GM19438 (cell line): Measurements from ENCODE around the gene TENT5C.

Experiments
- ATAC-seq: cut with Tn5 transposase; IDR thresholded peaks from one replicate; pipeline ENCODE4 v1.9.1; 2021; ENCODE audit warnings: low read depth; ENCODE audit not compliant: unreplicated experiment

The TENT5C gene

DNA sequence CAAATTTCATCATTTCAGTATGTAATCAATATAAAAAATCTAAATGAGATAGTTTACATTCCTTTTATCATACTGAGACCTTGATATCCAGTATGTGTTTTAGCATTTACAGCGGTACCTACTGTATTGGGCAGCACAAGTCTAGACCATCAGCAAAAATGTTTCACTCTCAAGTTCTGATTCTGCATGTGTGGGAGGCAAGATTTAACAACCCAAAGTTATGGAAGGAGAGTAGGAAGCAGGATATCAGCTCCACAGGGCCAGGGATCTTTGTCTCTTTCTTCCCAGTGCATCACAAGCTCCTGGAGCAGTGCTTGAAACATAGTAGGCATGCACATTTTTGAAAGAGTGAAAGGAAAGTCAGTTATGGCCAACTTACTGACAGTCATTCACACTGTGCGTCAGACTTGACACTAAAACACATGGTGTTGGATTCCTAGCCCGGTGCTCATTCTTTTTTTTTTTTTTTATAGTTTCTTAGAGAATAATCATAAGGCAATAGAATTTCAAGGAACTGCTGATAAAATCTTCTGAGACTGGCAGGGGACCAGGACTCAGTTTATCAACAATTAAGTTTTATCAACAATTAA lies 6.1 kb downstream of the TENT5C start:
- ATAC-seq = no peak

GRCh38 chr1:117612517-117613248 lies 6.8 kb downstream of the TENT5C start:
- no peak for ATAC-seq

GRCh38 chr1:117613249-117613968 lies 7.6 kb downstream of the TENT5C start:
- no peak for ATAC-seq

DNA sequence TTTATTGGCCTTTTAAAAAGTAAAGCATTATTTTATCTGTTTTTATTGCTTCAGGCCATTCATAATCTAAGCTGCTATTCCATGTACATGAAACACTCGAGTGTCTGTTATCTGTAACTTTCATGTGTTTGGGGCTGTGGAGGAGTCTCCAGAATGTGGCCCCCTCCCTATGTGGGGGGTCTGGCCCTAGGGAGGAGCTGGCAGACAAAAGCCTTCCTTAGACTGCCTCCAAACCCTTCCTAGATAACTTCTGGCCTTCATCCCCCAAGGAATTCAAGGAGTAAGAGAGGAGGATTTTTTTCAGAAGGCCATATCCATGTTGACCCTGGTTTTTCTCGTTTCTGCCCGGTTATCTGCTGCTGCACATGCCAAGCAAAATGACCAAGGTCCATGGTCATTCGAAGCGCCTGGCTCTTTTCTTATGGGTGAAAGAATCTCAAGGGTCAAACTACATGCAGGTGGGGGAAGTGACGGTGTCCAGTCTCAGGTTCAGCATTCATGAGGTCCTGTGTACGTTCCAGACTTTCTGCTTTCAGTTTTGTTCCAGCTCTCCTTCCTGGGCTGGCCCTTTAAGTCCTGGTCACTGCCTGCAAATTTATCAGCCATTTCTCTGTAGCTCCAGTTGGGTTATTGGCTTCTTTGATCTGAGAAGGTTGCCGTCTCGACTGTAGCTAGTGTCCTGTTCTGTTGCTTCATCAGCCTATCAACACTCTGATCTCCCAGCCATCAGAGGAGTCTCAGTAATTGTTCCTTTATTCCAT lies 8.3 kb downstream of the TENT5C start:
- no peak for ATAC-seq

DNA sequence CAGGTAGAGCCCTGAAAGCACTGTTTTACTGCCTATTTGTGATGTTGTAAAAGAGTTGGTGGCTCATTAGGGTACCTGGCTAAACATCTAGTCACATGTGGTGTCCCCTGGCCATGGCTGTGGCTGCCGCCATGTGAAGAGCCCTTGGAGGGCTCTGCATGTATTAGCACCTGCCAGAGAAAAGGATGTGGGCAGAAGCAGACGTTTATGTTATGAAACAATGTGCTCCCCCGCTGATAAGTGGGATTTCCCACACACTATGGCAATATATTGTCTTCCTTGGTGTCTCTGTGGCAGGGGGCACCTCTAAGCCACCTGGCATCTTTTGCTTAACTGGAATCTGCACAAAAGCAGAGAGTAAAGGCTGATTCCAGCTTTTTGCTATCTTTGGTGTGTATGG lies 9.6 kb downstream of the TENT5C start:
- no peak for ATAC-seq

GRCh38 chr1:117616356-117616755 lies 10.5 kb downstream of the TENT5C start:
- no peak for ATAC-seq

DNA sequence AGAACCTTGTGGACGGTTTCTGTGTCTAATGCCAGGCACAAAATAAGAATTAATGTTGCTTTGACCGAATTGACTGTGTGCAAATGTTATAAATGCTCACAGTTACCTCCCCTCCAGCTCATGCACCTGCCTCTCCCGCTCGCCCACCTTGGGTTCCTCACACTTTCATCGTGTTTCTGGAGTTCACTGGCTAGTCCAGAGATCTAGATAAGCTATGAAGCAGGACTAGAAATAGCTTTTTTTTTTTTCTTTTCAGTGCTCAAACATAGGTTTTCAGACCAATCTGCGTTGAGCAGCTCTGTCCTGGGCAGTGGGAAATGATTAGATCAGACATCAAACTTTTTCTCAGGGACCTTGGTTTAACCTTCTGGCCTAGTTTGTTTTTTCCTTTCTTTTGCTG lies 11.1 kb downstream of the TENT5C start:
- no peak for ATAC-seq

- no peak for ATAC-seq
Measured at GRCh38 chr1:117618450-117619122, 12.7 kb downstream of the TENT5C start.

GRCh38 chr1:117620440-117620839 lies 14.6 kb downstream of the TENT5C start:
- no peak for ATAC-seq

- no peak for ATAC-seq
Measured at GRCh38 chr1:117621316-117621715, 15.5 kb downstream of the TENT5C start.

DNA sequence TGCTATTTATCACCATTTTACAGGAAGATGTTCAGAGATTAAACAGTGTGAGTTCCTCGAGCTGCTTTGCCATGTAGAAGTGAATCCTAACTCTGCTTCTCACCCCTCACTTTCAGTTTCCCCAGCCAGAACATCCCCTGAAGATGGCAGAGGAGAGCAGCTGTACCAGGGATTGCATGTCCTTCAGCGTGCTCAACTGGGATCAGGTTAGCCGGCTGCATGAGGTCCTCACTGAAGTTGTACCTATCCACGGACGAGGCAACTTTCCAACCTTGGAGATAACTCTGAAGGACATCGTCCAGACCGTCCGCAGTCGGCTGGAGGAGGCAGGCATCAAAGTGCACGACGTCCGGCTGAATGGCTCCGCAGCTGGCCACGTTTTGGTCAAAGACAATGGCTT lies 16.9 kb downstream of the TENT5C start:
- no peak for ATAC-seq

- no peak for ATAC-seq
Measured at GRCh38 chr1:117623141-117623540, 17.3 kb downstream of the TENT5C start.

- ATAC-seq = no peak
Measured at GRCh38 chr1:117623698-117624097, 17.9 kb downstream of the TENT5C start.

GRCh38 chr1:117627546-117628130 lies 21.8 kb downstream of the TENT5C start:
- ATAC-seq = no peak

GRCh38 chr1:117628343-117628742 lies 22.5 kb downstream of the TENT5C start:
- no peak for ATAC-seq

DNA sequence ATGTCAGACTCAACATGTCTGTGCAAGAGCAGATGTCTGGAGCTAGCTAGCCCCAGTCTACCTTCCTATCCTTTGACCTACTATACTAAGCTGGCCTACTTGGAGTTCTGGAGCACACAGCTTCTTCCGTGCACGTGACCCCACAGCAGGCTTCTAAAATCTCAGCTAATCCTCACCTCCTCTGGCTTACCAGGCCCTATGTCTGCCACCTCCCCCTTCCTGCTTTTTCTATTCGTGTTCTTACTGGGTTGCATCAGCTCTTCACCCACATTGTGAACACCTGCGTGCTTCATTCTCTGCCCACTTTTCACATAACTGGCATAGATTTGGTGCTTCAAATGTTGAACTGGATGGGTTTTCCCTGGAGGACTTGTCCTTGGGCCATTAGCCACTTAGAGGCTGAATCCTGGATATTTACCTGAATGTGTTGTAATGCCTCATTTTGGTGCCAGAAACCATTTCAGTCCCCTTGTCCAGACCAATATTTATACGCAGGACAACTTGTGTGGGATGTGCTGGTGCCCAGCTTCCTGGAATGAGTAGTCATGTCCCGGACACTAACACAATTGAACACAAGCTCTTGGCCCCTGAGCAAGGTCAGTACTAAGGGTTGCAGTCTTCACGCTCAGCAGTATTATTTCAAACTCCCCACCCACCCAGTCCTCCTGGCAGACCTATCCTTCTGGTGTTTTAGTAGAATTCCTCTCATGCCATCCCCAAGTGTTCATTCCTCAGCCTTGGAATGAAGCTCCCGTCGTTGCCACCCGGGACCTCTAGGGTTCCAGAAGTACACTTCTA lies 24.0 kb downstream of the TENT5C start:
- ATAC-seq = no peak

- ATAC-seq = no peak
Measured at GRCh38 chr1:117630423-117630998, 24.7 kb downstream of the TENT5C start.

- no peak for ATAC-seq
Measured at GRCh38 chr1:117631359-117632160, 25.7 kb downstream of the TENT5C start.
